Caco-2 (cell line): Measurements from ENCODE around the gene NHEJ1. TPM values are rescaled to one million over a fixed set of nuclear protein-coding genes. Genes with fewer than 3 reads are reported as not detected.
A peak's percentile ranks its signal among the peaks of the same experiment; 100 is the strongest.

ENCODE experiments used
- Bru-seq: library from RNA; stranded (reverse); fragments of 400-500 nt; gene quantifications from one replicate; lab custom pipeline; 2021; lab: Mats Ljungman, UMichigan
- BruChase-seq, 2 experiments: library from RNA; stranded (reverse); fragments of 400-500 nt; gene quantifications; one replicate each; lab custom pipeline; 2021; lab: Mats Ljungman, UMichigan
- BruUV-seq: library from RNA; stranded (reverse); fragments of 400-500 nt; replicated peaks from 2 replicates; lab custom pipeline; 2021; lab: Mats Ljungman, UMichigan
- CTCF ChIA-PET: fragments of 300-600 bp; sonication (Branson Sonifier 250); formaldehyde crosslinking; loops from one replicate; lab custom pipeline; 2022; ENCODE audit warnings: antibody characterized with exemption; lab: Charles Lee
- POLR2A ChIA-PET: fragments of 300-600 bp; sonication (Branson Sonifier 250); formaldehyde crosslinking; loops from one replicate; lab custom pipeline; 2022; ENCODE audit warnings: antibody characterized with exemption; lab: Charles Lee
- DNase-seq, 2 experiments: peaks; one replicate each; pipeline versions ENCODE4 v3.0.0 to v3.0.0-alpha.2; 2020 to 2022
- H3K27me3 ChIP-seq: replicated peaks from 2 replicates; pipeline ENCODE4 v1.6.0; 2011; ENCODE audit warnings: low read length; ENCODE audit not compliant: control insufficient read depth, insufficient read depth
- H3K36me3 ChIP-seq: 2 replicates; pipeline ENCODE4 v1.5.1; 2011; ENCODE audit warnings: low read length; ENCODE audit not compliant: control insufficient read depth, insufficient read depth
- H3K4me1 ChIP-seq: fragments of 250-450 bp; sonication (Bioruptor Pico); 2 replicates; pipeline ENCODE4 v1.5.1; 2020; ENCODE audit warnings: mild to moderate bottlenecking
- H3K4me3 ChIP-seq: 2 replicates; pipeline ENCODE4 v1.5.1; 2011; ENCODE audit warnings: low read depth, mild to moderate bottlenecking, control low read depth, low read length
- H3K9me3 ChIP-seq: fragments of 250-450 bp; sonication (Bioruptor Pico); 2 replicates; pipeline ENCODE4 v1.5.1; 2020; ENCODE audit warnings: mild to moderate bottlenecking, moderate library complexity
- H3K27ac Mint-ChIP-seq: one replicate; pipeline ENCODE4 v1.8.0; 2022; ENCODE audit warnings: mixed read lengths; ENCODE audit not compliant: unreplicated experiment
- H3K27me3 Mint-ChIP-seq: one replicate; pipeline ENCODE4 v1.8.0; 2022; ENCODE audit warnings: mixed read lengths; ENCODE audit not compliant: insufficient read depth, unreplicated experiment
- H3K36me3 Mint-ChIP-seq: one replicate; pipeline ENCODE4 v1.8.0; 2022; ENCODE audit warnings: mild to moderate bottlenecking, mixed read lengths; ENCODE audit not compliant: insufficient read depth, unreplicated experiment
- H3K4me1 Mint-ChIP-seq: one replicate; pipeline ENCODE4 v1.8.0; 2022; ENCODE audit warnings: low read depth, mixed read lengths; ENCODE audit not compliant: unreplicated experiment
- H3K4me3 Mint-ChIP-seq: one replicate; pipeline ENCODE4 v1.8.0; 2022; ENCODE audit warnings: mild to moderate bottlenecking, moderate library complexity, mixed read lengths; ENCODE audit not compliant: unreplicated experiment
- H3K9me3 Mint-ChIP-seq: one replicate; pipeline ENCODE4 v1.8.0; 2022; ENCODE audit warnings: mixed read lengths; ENCODE audit not compliant: unreplicated experiment
- intact Hi-C: fragments of 100-400 bp; cut with micrococcal nuclease; formaldehyde crosslinking; loops from one replicate; pipeline ENCODE4 v1.10.0; 2022; ENCODE audit not compliant: unreplicated experiment
- long read RNA-seq: library from polyadenylated mRNA; stranded (forward); transcript quantifications from one replicate; pipeline ENCODE4 v2.0.0, GENCODE V29; 2022
- total RNA-seq: library from RNA; stranded (reverse); gene quantifications from 2 replicates; pipeline ENCODE4 v1.2.3, GENCODE V29; 2022
- TF ChIP-seq, protein P1 (sequence below), 2 experiments: fragments of 200-600 bp in 1 of 2; IDR thresholded peaks; 1 replicate in 1 of 2; 2 replicates in 1 of 2; pipeline versions ENCODE4 v1.5.1 to v1.8.0; 2011 to 2022; ENCODE audit warnings: antibody characterized with exemption in 1 of 2, control low read depth in 1 of 2, inconsistent platforms in 1 of 2, low read depth in 1 of 2, low read length in 1 of 2, mild to moderate bottlenecking in 1 of 2, moderate library complexity in 1 of 2; ENCODE audit not compliant: insufficient read depth in 1 of 2, severe bottlenecking in 1 of 2, unreplicated experiment in 1 of 2

NHEJ1 gene, protein sequence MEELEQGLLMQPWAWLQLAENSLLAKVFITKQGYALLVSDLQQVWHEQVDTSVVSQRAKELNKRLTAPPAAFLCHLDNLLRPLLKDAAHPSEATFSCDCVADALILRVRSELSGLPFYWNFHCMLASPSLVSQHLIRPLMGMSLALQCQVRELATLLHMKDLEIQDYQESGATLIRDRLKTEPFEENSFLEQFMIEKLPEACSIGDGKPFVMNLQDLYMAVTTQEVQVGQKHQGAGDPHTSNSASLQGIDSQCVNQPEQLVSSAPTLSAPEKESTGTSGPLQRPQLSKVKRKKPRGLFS
- total RNA-seq (28.5 and 29.6 TPM in 2 replicates), Bru-seq, nascent RNA (percentile 78 among the genes with signal in this experiment), BruChase-seq, experiment 1, labeled RNA remaining after a 2-hour chase (percentile 95 among the genes with signal in this experiment), BruChase-seq, experiment 2, labeled RNA remaining after a 6-hour chase (percentile 98 among the genes with signal in this experiment)
- long read RNA-seq, transcript NHEJ1-201 (8 exons, 2,094 nt), result major isoform, 30 of 41 reads
- long read RNA-seq, partial matches to known transcripts, result 4 of 41 reads
- long read RNA-seq, other reads (novel, unspliced or antisense), result 7 of 41 reads

DNA sequence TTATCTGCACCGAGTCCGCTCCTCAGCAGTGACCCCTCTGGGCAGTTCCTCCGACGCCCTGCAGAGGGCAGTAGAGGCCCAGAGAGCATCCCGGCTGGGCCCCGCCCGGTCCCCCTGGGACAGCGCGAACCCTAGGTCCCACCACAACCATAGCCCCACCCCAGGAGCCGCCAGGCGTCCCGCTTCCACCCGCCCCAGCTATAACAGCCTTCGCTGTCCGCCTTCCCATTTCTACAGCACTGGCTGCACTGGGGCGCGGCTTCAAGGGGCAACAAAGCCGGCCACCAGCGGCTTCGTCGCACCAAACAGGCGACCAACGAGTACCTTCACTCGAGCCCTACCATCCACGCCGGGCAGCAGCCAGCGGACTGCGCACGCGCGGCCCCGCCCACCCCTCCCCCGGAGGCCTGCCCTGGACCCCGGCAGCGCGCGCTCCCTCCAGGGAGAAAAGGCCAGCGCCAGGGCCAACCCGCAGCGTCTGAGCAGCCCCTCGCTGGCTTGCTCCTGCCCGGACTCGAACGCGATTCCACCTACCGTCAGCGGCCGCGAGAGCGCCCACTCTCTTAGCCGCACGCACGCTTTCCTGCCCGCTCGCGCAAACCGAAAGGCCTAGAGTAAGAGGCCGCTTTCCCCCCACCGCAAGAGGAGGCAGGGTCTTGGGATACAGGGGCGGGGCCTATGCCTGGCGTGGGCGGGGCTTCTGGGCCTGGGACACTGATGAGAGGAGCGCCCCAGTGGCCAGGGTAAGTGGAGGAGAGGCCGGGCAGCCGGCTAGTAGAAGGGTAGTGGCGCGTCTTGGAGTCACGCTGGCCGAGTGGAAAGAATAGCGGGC lies at the start of gene NHEJ1:
TSS of gene NHEJ1 (minus strand) at position 630 of the 832 bp plus-strand sequence. CDS start 2,453 bp downstream, outside the sequence.
- intact Hi-C loops, result loop anchor here (1.0 to 2.0 kb wide), 10 partner anchors 10 to 192 kb away; partner anchors contain the start of genes ABCB6, ANKZF1, ATG9A and CNPPD1
- ChIA-PET POLR2A (interaction anchor here (0.6 kb wide), 1 partner anchor 158 kb away, joined by 3 read pairs; no protein-coding TSS in a partner anchor), CTCF (interaction anchor here (0.6 to 2.3 kb wide), 5 partner anchors 87 to 370 kb away, joined by 3 to 10 read pairs (median 4); partner anchors contain the start of gene DNPEP)
- H3K4me1 ChIP-seq, result peaks cover 11% of the 10 kb centered on the region; the same call in 1 of the 2 replicates
- peak; percentile 97 to 98 for DNase-seq
- H3K27me3 ChIP-seq, result no peaks in the 10 kb centered on the region
- Mint-ChIP-seq H3K27me3 (no peaks in the 10 kb centered on the region), H3K36me3 (peaks cover 18% of the 10 kb centered on the region), H3K27ac (peak within 1 kb of the TSS; percentile 84), H3K9me3 (no peaks in the 10 kb centered on the region), H3K4me3 (peak within 1 kb of the TSS; percentile 78), H3K4me1 (peaks cover 14% of the 10 kb centered on the region)
- no peaks in the 10 kb centered on the region for H3K9me3 ChIP-seq
- peak within 1 kb of the TSS; percentile 73 for H3K4me3 ChIP-seq
- TF ChIP-seq, protein P1, sequence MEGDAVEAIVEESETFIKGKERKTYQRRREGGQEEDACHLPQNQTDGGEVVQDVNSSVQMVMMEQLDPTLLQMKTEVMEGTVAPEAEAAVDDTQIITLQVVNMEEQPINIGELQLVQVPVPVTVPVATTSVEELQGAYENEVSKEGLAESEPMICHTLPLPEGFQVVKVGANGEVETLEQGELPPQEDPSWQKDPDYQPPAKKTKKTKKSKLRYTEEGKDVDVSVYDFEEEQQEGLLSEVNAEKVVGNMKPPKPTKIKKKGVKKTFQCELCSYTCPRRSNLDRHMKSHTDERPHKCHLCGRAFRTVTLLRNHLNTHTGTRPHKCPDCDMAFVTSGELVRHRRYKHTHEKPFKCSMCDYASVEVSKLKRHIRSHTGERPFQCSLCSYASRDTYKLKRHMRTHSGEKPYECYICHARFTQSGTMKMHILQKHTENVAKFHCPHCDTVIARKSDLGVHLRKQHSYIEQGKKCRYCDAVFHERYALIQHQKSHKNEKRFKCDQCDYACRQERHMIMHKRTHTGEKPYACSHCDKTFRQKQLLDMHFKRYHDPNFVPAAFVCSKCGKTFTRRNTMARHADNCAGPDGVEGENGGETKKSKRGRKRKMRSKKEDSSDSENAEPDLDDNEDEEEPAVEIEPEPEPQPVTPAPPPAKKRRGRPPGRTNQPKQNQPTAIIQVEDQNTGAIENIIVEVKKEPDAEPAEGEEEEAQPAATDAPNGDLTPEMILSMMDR (IDR thresholded peaks at IDR 0.05; ENCODE audit: insufficient read depth in 1 of 2, low read depth in 1 of 2, low read length in 1 of 2, severe bottlenecking in 1 of 2, unreplicated experiment in 1 of 2), result peak; percentile 98
- BruUV-seq, result no TSS peak
- peaks cover 1% of the 10 kb centered on the region; the same call in 1 of the 2 replicates for H3K36me3 ChIP-seq

DNA sequence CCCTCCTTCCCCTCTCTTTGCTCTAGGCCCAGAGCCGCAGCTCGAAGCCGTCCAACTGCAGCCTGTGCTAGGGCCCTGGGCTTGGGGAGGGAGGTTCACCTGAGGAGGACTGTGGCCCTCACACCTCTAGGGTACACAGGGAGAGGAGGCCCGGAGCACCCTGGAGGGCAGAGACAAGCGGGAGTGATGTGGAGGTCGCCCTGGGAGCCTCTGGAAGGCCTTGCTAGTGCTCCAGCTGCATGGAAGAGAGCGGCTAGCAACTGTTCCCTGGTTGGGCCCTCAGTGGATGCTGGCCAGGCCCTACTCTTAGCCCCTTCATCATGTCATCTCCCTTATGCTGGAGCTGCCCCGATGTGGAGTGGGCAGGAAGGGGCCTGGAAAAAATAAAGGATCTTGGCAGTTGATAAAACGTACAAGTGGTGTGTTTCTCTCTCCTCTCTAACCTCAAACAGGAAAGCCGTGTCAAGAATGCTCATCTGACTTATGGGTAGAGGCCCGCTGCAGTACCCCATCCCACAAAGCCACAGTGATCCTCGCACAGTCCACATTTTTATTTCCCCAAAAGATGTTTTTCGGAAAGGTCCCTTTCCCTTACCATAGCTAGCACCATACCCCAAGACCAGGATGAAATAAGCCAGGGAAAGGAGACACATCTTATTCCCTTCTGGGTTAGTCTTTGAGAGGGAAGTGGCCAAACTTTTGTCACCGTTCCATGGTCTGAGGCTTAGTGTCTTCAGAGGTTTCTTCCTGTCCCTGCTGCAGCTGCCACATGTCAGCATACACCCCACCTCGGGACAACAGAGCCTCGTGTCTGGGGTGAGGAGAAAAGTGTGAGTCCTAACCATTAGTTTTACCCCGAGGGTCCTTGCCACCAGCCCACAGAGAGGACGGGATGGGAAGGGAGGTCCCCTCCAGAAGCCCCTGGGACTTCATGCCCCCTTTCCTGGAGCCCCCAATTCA lies 48.9 kb upstream of the NHEJ1 start:
- no peak for DNase-seq
- Histone ChIP-seq H3K36me3 (peaks cover 20% of the 10 kb centered on the region), H3K9me3 (no peaks in the 10 kb centered on the region), H3K27me3 (no peaks in the 10 kb centered on the region), H3K4me1 (peaks cover 8% of the 10 kb centered on the region), H3K4me3 (no peak overlapping the region)
- H3K27me3 Mint-ChIP-seq, result no peaks in the 10 kb centered on the region
- no peaks in the 10 kb centered on the region for H3K9me3 Mint-ChIP-seq
- no peak overlapping the region for H3K4me3 Mint-ChIP-seq
- intact Hi-C loops, result no loop called here
- TF ChIP-seq, protein P1 (IDR thresholded peaks at IDR 0.05; ENCODE audit: insufficient read depth in 1 of 2, low read depth in 1 of 2, low read length in 1 of 2, severe bottlenecking in 1 of 2, unreplicated experiment in 1 of 2), result no peak
- peaks cover 62% of the 10 kb centered on the region for H3K36me3 Mint-ChIP-seq
- peaks cover 5% of the 10 kb centered on the region for H3K4me1 Mint-ChIP-seq
- POLR2A ChIA-PET, result no interaction called here
- peak overlapping the region; percentile 59 for H3K27ac Mint-ChIP-seq
- no TSS peak for BruUV-seq
- CTCF ChIA-PET, result no interaction called here
